Skin of body (tissue), 2 donors: ENCODE data around the gene PRELP. TPM values are rescaled to one million over a fixed set of nuclear protein-coding genes. Genes with fewer than 3 reads are reported as not detected.
"Not testable (repeated sequence)": the region's sequence is repeated elsewhere in the genome, so short reads cannot be mapped to it uniquely, and the experiment has no call there.

Experiments used
- DNase-seq: peaks from one replicate; lab custom pipeline; 2025; lab: John Stamatoyannopoulos, UW
- total RNA-seq: library from RNA; depleted of rRNA; stranded (reverse); fragments of >200 nt; gene quantifications from one replicate; pipeline ENCODE4 v1.2.3, GENCODE V29; 2014

The PRELP gene
- total RNA-seq, 1 donor from 2014 or later: 5.5 TPM

GRCh38 chr1:203453616-203454015 lies 22.0 kb upstream of the PRELP start:
- no peak for DNase-seq

- no peak for DNase-seq
Measured at GRCh38 chr1:203454986-203455471, 20.6 kb upstream of the PRELP start.

GRCh38 chr1:203455706-203456105 lies 19.9 kb upstream of the PRELP start:
- DNase-seq: no peak

- no peak for DNase-seq
Measured at GRCh38 chr1:203456577-203456976, 19.0 kb upstream of the PRELP start.

GRCh38 chr1:203458078-203458477 lies 17.5 kb upstream of the PRELP start:
- DNase-seq: no peak

- DNase-seq: no peak
Measured at GRCh38 chr1:203459671-203460201, 15.9 kb upstream of the PRELP start.

GRCh38 chr1:203461717-203462116 lies 13.9 kb upstream of the PRELP start:
- no peak for DNase-seq

GRCh38 chr1:203462143-203462542 lies 13.5 kb upstream of the PRELP start:
- DNase-seq: no peak

- peak; percentile 46 for DNase-seq
Measured at GRCh38 chr1:203462878-203463277, 12.7 kb upstream of the PRELP start.

- peak; percentile 89 for DNase-seq
Measured at GRCh38 chr1:203463469-203464062, 12.0 kb upstream of the PRELP start.

GRCh38 chr1:203464226-203464625 lies 11.4 kb upstream of the PRELP start:
- no peak for DNase-seq

GRCh38 chr1:203464743-203465142 lies 10.9 kb upstream of the PRELP start:
- DNase-seq: no peak

- no peak for DNase-seq
Measured at GRCh38 chr1:203465146-203465798, 10.3 kb upstream of the PRELP start.

GRCh38 chr1:203465948-203466347 lies 9.7 kb upstream of the PRELP start:
- peak; percentile 62 for DNase-seq

- DNase-seq: not testable (repeated sequence)
Measured at GRCh38 chr1:203466906-203467549, 8.6 kb upstream of the PRELP start.

- peak; percentile 41 for DNase-seq
Measured at GRCh38 chr1:203467550-203467921, 8.1 kb upstream of the PRELP start.

- no peak for DNase-seq
Measured at GRCh38 chr1:203468326-203468725, 7.3 kb upstream of the PRELP start.

GRCh38 chr1:203470240-203470639 lies 5.4 kb upstream of the PRELP start:
- no peak for DNase-seq

- DNase-seq: no peak
Measured at GRCh38 chr1:203471841-203472240, 3.8 kb upstream of the PRELP start.

GRCh38 chr1:203473281-203473680 lies 2.3 kb upstream of the PRELP start:
- no peak for DNase-seq

GRCh38 chr1:203473781-203474305 lies 1.8 kb upstream of the PRELP start:
- DNase-seq: no peak

GRCh38 chr1:203476216-203476814 lies 709 bp downstream of the PRELP start:
- DNase-seq: peak; percentile 39
